K562 (cell line): ENCODE measurements around the gene SEC16A. TPM values are rescaled to one million over a fixed set of nuclear protein-coding genes. Genes with fewer than 3 reads are reported as not detected.

Experiments
- CEBPZ ChIP-seq: fragments of 150-350 bp; IDR thresholded peaks from 2 replicates; pipeline ENCODE4 v1.6.1; 2014; ENCODE audit warnings: low read depth, mild to moderate bottlenecking, low read length, borderline replicate concordance
- JUND ChIP-seq, 2 experiments: IDR thresholded peaks; 2 replicates in 1 of 2; 3 replicates in 1 of 2; pipeline ENCODE4 v1.6.1; 2011; ENCODE audit warnings: borderline replicate concordance in 2 of 2, low read depth in 2 of 2, low read length in 2 of 2, improper control_type of control experiment in 1 of 2, missing biosample characterization in 1 of 2, missing genetic modification characterization in 1 of 2, missing genetic modification reagents in 1 of 2
- MLLT1 ChIP-seq, 2 experiments: fragments of 450-650 bp; IDR thresholded peaks; 2 replicates each; pipeline ENCODE4 v1.6.1; 2016
- NKRF ChIP-seq: fragments of 450-650 bp; IDR thresholded peaks from 2 replicates; pipeline ENCODE4 v1.6.1; 2016; ENCODE audit warnings: borderline replicate concordance
- PURB ChIP-seq: sonication (generic); formaldehyde crosslinking; IDR thresholded peaks from 2 replicates; pipeline ENCODE4 v1.9.0; 2021; ENCODE audit warnings: low read depth, mild to moderate bottlenecking, missing genetic modification reagents
- RBM22 ChIP-seq: fragments of 200-400 bp; formaldehyde crosslinking; IDR thresholded peaks from 2 replicates; pipeline ENCODE4 v1.6.1; 2018; ENCODE audit warnings: low read length, low read depth; ENCODE audit not compliant: poor library complexity, severe bottlenecking
- SMARCA4 ChIP-seq: fragments of 450-650 bp; IDR thresholded peaks from 2 replicates; pipeline ENCODE4 v1.6.1; 2016
- SPI1 ChIP-seq: IDR thresholded peaks from 2 replicates; pipeline ENCODE4 v1.6.1; 2011; ENCODE audit warnings: low read depth, low read length, control low read depth, borderline replicate concordance
- SRSF1 ChIP-seq: fragments of 200-400 bp; formaldehyde crosslinking; IDR thresholded peaks from 2 replicates; pipeline ENCODE4 v1.6.1; 2017; ENCODE audit warnings: mild to moderate bottlenecking, low read depth, low read length, moderate library complexity
- XRCC5 ChIP-seq: fragments of 200-400 bp; formaldehyde crosslinking; IDR thresholded peaks from 2 replicates; pipeline ENCODE4 v1.6.1; 2017; ENCODE audit warnings: low read depth, mild to moderate bottlenecking, low read length
- ZBTB7A ChIP-seq: IDR thresholded peaks from 2 replicates; pipeline ENCODE4 v1.6.1; 2011; ENCODE audit warnings: low read depth, mild to moderate bottlenecking, low read length, moderate library complexity, borderline replicate concordance; ENCODE audit not compliant: control insufficient read depth
- ZFP36 ChIP-seq: fragments of 150-350 bp; IDR thresholded peaks from 2 replicates; pipeline ENCODE4 v1.6.1; 2018; ENCODE audit warnings: low read length, low read depth; ENCODE audit not compliant: partially characterized antibody
- ZNF354B ChIP-seq: fragments of 250-450 bp; sonication (Bioruptor Pico); IDR thresholded peaks from 2 replicates; pipeline ENCODE4 v1.4.0; 2020
- ZNF592 ChIP-seq: fragments of 450-650 bp; IDR thresholded peaks from 2 replicates; pipeline ENCODE4 v1.6.1; 2017; ENCODE audit warnings: antibody characterized with exemption, mild to moderate bottlenecking
- ZNF707 ChIP-seq: fragments of 250-450 bp; sonication (Bioruptor Pico); conservative IDR thresholded peaks from 2 replicates; pipeline ENCODE4 v1.8.0; 2022; ENCODE audit warnings: inconsistent platforms, mild to moderate bottlenecking, moderate library complexity
- polyA plus RNA-seq, 8 experiments: library from polyadenylated mRNA; depleted of rRNA in 4 of 8; stranded (reverse) in 5 of 8; unstranded in 3 of 8; fragments of >200 nt; fragmentation: Nextera tagmentation in 2 of 8; fragmentation: Illumina TruSeq in 1 of 8; extraction: Ambion mirVana in 2 of 8; extraction: Trizol in 1 of 8; gene quantifications; 2 replicates each; pipeline versions ENCODE4 v1.2.1 to v1.2.3, GENCODE V29; 2011 to 2014; ENCODE audit warnings: inconsistent platforms in 1 of 8, missing spikeins in 1 of 8
- total RNA-seq, 7 experiments: library from RNA; depleted of rRNA in 6 of 7; stranded (reverse); fragments of >200 nt in 6 of 7; fragmentation: Illumina TruSeq in 2 of 7; extraction: Trizol in 2 of 7; gene quantifications; 2 replicates each; pipeline versions ENCODE4 v1.2.1 to v1.2.3, GENCODE V29; 2011 to 2021; ENCODE audit warnings: low replicate concordance in 1 of 7

SEC16A gene
- total and polyA plus RNA-seq, 9 of the 15 experiments (the other 6 are each of a cell fraction or from before 2014, with no cell fraction given), result 8.3 to 62.8 (median 14.0) TPM

- TF ChIP-seq ZBTB7A (peak; percentile 95), SMARCA4 (no peak), RBM22 (peak; percentile 88), PURB (CRISPR knock-in tag) (no peak), ZNF354B (no peak), XRCC5 (peak; percentile 2), SPI1 (no peak), JUND (IDR thresholded peaks at IDR 0.05; ENCODE audit: borderline replicate concordance, low read depth, low read length) (peak; percentile 56), JUND (tag; IDR thresholded peaks at IDR 0.05; ENCODE audit: borderline replicate concordance, low read depth, low read length) (no peak), ZFP36 (no peak), ZNF707 (no peak), SRSF1 (no peak), NKRF (no peak), ZNF592 (peak; percentile 82), MLLT1 (IDR thresholded peaks at IDR 0.05) (no peak), CEBPZ (peak; percentile 35; the same call in 1 of the 2 replicates)
Measured at GRCh38 chr9:136400038-136400834, 82.6 kb downstream of the SEC16A start, which contains the start of gene SNAPC4 (continued).
